HepG2 (cell line): ENCODE data around the gene RNPEPL1. TPM values are rescaled to one million over a fixed set of nuclear protein-coding genes. Genes with fewer than 3 reads are reported as not detected.

Experiments
- ARNTL ChIP-seq: sonication (generic); formaldehyde crosslinking; IDR thresholded peaks from 2 replicates; pipeline ENCODE4 v1.4.0; 2020; ENCODE audit warnings: mild to moderate bottlenecking, missing genetic modification reagents
- GATA4 ChIP-seq: sonication (generic); IDR thresholded peaks from 2 replicates; pipeline ENCODE4 v1.6.1; 2016; ENCODE audit warnings: antibody characterized with exemption, low read depth, borderline replicate concordance
- HES4 ChIP-seq: sonication (generic); formaldehyde crosslinking; IDR thresholded peaks from 2 replicates; pipeline ENCODE4 v1.9.0; 2021; ENCODE audit warnings: mild to moderate bottlenecking, missing genetic modification reagents, borderline replicate concordance
- KLF12 ChIP-seq: sonication (generic); formaldehyde crosslinking; IDR thresholded peaks from 2 replicates; pipeline ENCODE4 v1.4.0; 2020; ENCODE audit warnings: missing genetic modification reagents, borderline replicate concordance
- MED8 ChIP-seq: sonication (generic); formaldehyde crosslinking; IDR thresholded peaks from 2 replicates; pipeline ENCODE4 v1.8.1; 2023; ENCODE audit warnings: mild to moderate bottlenecking, missing genetic modification reagents; ENCODE audit not compliant: insufficient replicate concordance
- SIX1 ChIP-seq: sonication (generic); formaldehyde crosslinking; IDR thresholded peaks from 2 replicates; pipeline ENCODE4 v1.4.0; 2020; ENCODE audit warnings: missing genetic modification reagents, borderline replicate concordance
- ZBTB3 ChIP-seq: sonication (generic); formaldehyde crosslinking; IDR thresholded peaks from 2 replicates; pipeline ENCODE4 v1.4.0; 2020; ENCODE audit warnings: low read depth, mild to moderate bottlenecking, moderate library complexity, missing genetic modification reagents, borderline replicate concordance
- ZNF101 ChIP-seq: sonication (generic); formaldehyde crosslinking; IDR thresholded peaks from 2 replicates; pipeline ENCODE4 v1.4.0; 2020; ENCODE audit warnings: mild to moderate bottlenecking, low read depth, missing genetic modification reagents, borderline replicate concordance
- ZNF292 ChIP-seq: sonication (generic); formaldehyde crosslinking; IDR thresholded peaks from 2 replicates; pipeline ENCODE4 v1.8.1; 2022; ENCODE audit warnings: mild to moderate bottlenecking, low read depth, missing genetic modification reagents, borderline replicate concordance
- ZNF367 ChIP-seq: sonication (generic); formaldehyde crosslinking; IDR thresholded peaks from 2 replicates; pipeline ENCODE4 v1.4.0; 2020; ENCODE audit warnings: missing genetic modification reagents, borderline replicate concordance
- ZNF670 ChIP-seq: sonication (generic); formaldehyde crosslinking; IDR thresholded peaks from 2 replicates; pipeline ENCODE4 v1.8.0; 2022; ENCODE audit warnings: mild to moderate bottlenecking, missing genetic modification reagents, borderline replicate concordance
- ZNF781 ChIP-seq: sonication (generic); formaldehyde crosslinking; IDR thresholded peaks from 2 replicates; pipeline ENCODE4 v1.5.1; 2020; ENCODE audit warnings: borderline replicate concordance, mild to moderate bottlenecking, missing genetic modification reagents; ENCODE audit errors: not compliant biosample characterization
- polyA plus RNA-seq, 8 experiments: library from polyadenylated mRNA; depleted of rRNA in 3 of 8; stranded (reverse) in 7 of 8; unstranded in 1 of 8; fragments of >200 nt; fragmentation: Illumina TruSeq in 4 of 8; extraction: Trizol in 4 of 8; gene quantifications; 2 replicates each; pipeline versions ENCODE4 v1.2.1 to v1.2.3, GENCODE V29; 2011 to 2016; ENCODE audit warnings: low read depth in 4 of 8, missing spikeins in 1 of 8, mixed read lengths in 1 of 8; ENCODE audit not compliant: insufficient read depth in 1 of 8
- total RNA-seq, 5 experiments: library from RNA; depleted of rRNA; stranded (reverse); fragments of >200 nt; fragmentation: Illumina TruSeq; extraction: Trizol; gene quantifications; 2 replicates each; pipeline ENCODE4 v1.2.3, GENCODE V29; 2016; ENCODE audit warnings: low read depth in 1 of 5
- TF ChIP-seq, protein P1 (sequence below): sonication (generic); formaldehyde crosslinking; IDR thresholded peaks from 2 replicates; pipeline ENCODE4 v1.8.0; 2022; ENCODE audit warnings: missing genetic modification reagents, mild to moderate bottlenecking, inconsistent platforms, borderline replicate concordance
- TF ChIP-seq, protein P2 (sequence below): fragments of 450-650 bp; IDR thresholded peaks from 2 replicates; pipeline ENCODE4 v1.6.1; 2017; ENCODE audit warnings: mild to moderate bottlenecking
- TF ChIP-seq, protein P3 (sequence below): sonication (generic); formaldehyde crosslinking; IDR thresholded peaks from 2 replicates; pipeline ENCODE4 v1.4.0; 2020; ENCODE audit warnings: missing genetic modification reagents
- TF ChIP-seq, protein P4 (sequence below): sonication (generic); formaldehyde crosslinking; IDR thresholded peaks from 2 replicates; pipeline ENCODE4 v1.4.0; 2020; ENCODE audit warnings: missing genetic modification reagents

The RNPEPL1 gene
- total and polyA plus RNA-seq, 2 of the 13 experiments (the other 11 are each of a cell fraction or from before 2014, with no cell fraction given), result 13.0 to 18.0 TPM

GRCh38 chr2:240573516-240574385 is 5.5 kb downstream of the RNPEPL1 start (continued):
- TF ChIP-seq ZNF670 (CRISPR knock-in tag) (no peak), HES4 (CRISPR knock-in tag) (no peak), ZNF367 (CRISPR knock-in tag) (no peak), ARNTL (CRISPR knock-in tag) (no peak), ZNF781 (CRISPR knock-in tag) (no peak), SIX1 (no peak), KLF12 (CRISPR knock-in tag) (no peak), ZNF292 (no peak), MED8 (CRISPR knock-in tag) (no peak), ZBTB3 (no peak), GATA4 (no peak), ZNF101 (CRISPR knock-in tag) (no peak)
- TF ChIP-seq, protein P1, sequence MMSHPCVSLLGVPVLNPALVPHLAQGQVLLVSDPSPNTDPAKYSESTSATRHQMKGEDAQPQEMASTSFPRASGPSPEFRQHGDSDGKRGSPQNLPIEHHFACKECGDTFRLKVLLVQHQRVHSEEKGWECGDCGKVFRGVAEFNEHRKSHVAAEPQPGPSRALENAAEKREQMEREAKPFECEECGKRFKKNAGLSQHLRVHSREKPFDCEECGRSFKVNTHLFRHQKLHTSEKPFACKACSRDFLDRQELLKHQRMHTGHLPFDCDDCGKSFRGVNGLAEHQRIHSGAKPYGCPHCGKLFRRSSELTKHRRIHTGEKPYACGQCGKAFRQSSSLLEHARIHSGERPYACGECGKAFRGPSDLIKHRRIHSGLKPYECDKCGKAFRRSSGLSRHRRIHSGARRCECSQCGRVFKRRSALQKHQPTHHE (CRISPR knock-in tag), result no peak
- TF ChIP-seq, protein P2, sequence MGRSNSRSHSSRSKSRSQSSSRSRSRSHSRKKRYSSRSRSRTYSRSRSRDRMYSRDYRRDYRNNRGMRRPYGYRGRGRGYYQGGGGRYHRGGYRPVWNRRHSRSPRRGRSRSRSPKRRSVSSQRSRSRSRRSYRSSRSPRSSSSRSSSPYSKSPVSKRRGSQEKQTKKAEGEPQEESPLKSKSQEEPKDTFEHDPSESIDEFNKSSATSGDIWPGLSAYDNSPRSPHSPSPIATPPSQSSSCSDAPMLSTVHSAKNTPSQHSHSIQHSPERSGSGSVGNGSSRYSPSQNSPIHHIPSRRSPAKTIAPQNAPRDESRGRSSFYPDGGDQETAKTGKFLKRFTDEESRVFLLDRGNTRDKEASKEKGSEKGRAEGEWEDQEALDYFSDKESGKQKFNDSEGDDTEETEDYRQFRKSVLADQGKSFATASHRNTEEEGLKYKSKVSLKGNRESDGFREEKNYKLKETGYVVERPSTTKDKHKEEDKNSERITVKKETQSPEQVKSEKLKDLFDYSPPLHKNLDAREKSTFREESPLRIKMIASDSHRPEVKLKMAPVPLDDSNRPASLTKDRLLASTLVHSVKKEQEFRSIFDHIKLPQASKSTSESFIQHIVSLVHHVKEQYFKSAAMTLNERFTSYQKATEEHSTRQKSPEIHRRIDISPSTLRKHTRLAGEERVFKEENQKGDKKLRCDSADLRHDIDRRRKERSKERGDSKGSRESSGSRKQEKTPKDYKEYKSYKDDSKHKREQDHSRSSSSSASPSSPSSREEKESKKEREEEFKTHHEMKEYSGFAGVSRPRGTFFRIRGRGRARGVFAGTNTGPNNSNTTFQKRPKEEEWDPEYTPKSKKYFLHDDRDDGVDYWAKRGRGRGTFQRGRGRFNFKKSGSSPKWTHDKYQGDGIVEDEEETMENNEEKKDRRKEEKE, result no peak
- TF ChIP-seq, protein P3, sequence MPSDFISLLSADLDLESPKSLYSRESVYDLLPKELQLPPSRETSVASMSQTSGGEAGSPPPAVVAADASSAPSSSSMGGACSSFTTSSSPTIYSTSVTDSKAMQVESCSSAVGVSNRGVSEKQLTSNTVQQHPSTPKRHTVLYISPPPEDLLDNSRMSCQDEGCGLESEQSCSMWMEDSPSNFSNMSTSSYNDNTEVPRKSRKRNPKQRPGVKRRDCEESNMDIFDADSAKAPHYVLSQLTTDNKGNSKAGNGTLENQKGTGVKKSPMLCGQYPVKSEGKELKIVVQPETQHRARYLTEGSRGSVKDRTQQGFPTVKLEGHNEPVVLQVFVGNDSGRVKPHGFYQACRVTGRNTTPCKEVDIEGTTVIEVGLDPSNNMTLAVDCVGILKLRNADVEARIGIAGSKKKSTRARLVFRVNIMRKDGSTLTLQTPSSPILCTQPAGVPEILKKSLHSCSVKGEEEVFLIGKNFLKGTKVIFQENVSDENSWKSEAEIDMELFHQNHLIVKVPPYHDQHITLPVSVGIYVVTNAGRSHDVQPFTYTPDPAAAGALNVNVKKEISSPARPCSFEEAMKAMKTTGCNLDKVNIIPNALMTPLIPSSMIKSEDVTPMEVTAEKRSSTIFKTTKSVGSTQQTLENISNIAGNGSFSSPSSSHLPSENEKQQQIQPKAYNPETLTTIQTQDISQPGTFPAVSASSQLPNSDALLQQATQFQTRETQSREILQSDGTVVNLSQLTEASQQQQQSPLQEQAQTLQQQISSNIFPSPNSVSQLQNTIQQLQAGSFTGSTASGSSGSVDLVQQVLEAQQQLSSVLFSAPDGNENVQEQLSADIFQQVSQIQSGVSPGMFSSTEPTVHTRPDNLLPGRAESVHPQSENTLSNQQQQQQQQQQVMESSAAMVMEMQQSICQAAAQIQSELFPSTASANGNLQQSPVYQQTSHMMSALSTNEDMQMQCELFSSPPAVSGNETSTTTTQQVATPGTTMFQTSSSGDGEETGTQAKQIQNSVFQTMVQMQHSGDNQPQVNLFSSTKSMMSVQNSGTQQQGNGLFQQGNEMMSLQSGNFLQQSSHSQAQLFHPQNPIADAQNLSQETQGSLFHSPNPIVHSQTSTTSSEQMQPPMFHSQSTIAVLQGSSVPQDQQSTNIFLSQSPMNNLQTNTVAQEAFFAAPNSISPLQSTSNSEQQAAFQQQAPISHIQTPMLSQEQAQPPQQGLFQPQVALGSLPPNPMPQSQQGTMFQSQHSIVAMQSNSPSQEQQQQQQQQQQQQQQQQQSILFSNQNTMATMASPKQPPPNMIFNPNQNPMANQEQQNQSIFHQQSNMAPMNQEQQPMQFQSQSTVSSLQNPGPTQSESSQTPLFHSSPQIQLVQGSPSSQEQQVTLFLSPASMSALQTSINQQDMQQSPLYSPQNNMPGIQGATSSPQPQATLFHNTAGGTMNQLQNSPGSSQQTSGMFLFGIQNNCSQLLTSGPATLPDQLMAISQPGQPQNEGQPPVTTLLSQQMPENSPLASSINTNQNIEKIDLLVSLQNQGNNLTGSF (CRISPR knock-in tag), result no peak
- TF ChIP-seq, protein P4, sequence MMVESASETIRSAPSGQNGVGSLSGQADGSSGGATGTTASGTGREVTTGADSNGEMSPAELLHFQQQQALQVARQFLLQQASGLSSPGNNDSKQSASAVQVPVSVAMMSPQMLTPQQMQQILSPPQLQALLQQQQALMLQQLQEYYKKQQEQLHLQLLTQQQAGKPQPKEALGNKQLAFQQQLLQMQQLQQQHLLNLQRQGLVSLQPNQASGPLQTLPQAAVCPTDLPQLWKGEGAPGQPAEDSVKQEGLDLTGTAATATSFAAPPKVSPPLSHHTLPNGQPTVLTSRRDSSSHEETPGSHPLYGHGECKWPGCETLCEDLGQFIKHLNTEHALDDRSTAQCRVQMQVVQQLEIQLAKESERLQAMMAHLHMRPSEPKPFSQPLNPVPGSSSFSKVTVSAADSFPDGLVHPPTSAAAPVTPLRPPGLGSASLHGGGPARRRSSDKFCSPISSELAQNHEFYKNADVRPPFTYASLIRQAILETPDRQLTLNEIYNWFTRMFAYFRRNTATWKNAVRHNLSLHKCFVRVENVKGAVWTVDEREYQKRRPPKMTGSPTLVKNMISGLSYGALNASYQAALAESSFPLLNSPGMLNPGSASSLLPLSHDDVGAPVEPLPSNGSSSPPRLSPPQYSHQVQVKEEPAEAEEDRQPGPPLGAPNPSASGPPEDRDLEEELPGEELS (CRISPR knock-in tag), result no peak
